Right lobe of liver (tissue), 6 donors: Measurements from ENCODE around the gene NCKAP5. TPM values are rescaled to one million over a fixed set of nuclear protein-coding genes. Genes with fewer than 3 reads are reported as not detected.
A peak's percentile ranks its signal among the peaks of the same experiment; 100 is the strongest.

Experiments
- ATAC-seq, 4 donors: fragments of 200-7000 bp; cut with Tn5 transposase; one replicate each; pipeline ENCODE4 v1.9.1; 2020; ENCODE audit warnings: mild to moderate bottlenecking in 4 of 4, moderate library complexity in 4 of 4
- DNase-seq, 3 donors: peaks; one replicate each; pipeline ENCODE4 v3.0.0-alpha.2; 2020
- H3K27ac ChIP-seq, 3 donors: fragments of 200-600 bp; one replicate each; pipeline ENCODE4 v1.8.0; 2022
- H3K27me3 ChIP-seq, 2 donors: fragments of 200-600 bp; one replicate each; pipeline ENCODE4 v1.8.0; 2022
- H3K36me3 ChIP-seq, 4 donors: fragments of 200-600 bp; sonication (generic) in 1 of 4; one replicate each; pipeline versions ENCODE4 v1.5.1 to v1.8.0; 2017 to 2022; ENCODE audit warnings: control low read depth in 1 of 4
- H3K4me1 ChIP-seq, 4 donors: fragments of 200-600 bp; sonication (generic) in 1 of 4; one replicate each; pipeline versions ENCODE4 v1.5.1 to v1.8.0; 2017 to 2022; ENCODE audit warnings: control low read depth in 1 of 4
- H3K4me3 ChIP-seq, 3 donors: fragments of 200-600 bp; one replicate each; pipeline ENCODE4 v1.8.0; 2022
- H3K9me3 ChIP-seq, 4 donors: fragments of 200-600 bp; sonication (generic) in 1 of 4; one replicate each; pipeline versions ENCODE4 v1.5.1 to v1.8.0; 2017 to 2022; ENCODE audit warnings: control low read depth in 1 of 4
- CTCF ChIP-seq, 4 donors: fragments of 200-600 bp in 3 of 4; fragments of 450-650 bp in 1 of 4; IDR thresholded peaks; one replicate each; pipeline versions ENCODE4 v1.5.1 to v1.8.0; 2016 to 2022; ENCODE audit warnings: antibody characterized with exemption in 4 of 4, mild to moderate bottlenecking in 2 of 4
- POLR2A ChIP-seq: fragments of 450-650 bp; IDR thresholded peaks from one replicate; pipeline ENCODE4 v1.6.1; 2017; ENCODE audit warnings: antibody characterized with exemption, mild to moderate bottlenecking
- WGBS: methylation state at CpG from one replicate; pipeline ENCODE4 v1.1.6; 2018; ENCODE audit warnings: low coverage, low lambda C conversion rate; ENCODE audit not compliant: insufficient coverage; ENCODE audit errors: missing lambda C conversion rate; 5-methylcytosine and 5-hydroxymethylcytosine counted together
- intact Hi-C, 2 donors: fragments of 100-400 bp; cut with DNase I; formaldehyde crosslinking; loops; one replicate each; pipeline versions ENCODE4 v1.11.2 to v1.14.1; 2022
- total RNA-seq, 6 experiments: library from RNA; depleted of rRNA in 2 of 6; stranded (reverse); fragments of >200 nt in 2 of 6; fragmentation: NEBNext Ultra II Directional in 3 of 6; extraction: Animal tissue kit (Norgen Biotek cat#: 25700) in 3 of 6; gene quantifications; one replicate each; pipeline versions ENCODE4 v1.1.0 to v1.2.4, GENCODE V29; 2016 to 2023
- donor health status: DM: no; HTN: yes; CAD: no.
- donor health status: DM: no; HTN: no; CAD: no.
- donor health status: DM: no; HTN: no; CAD: no.
- donor health status: DM: no; HTN: yes; CAD: no.
- donor health status: DM: no; HTN: yes; CAD: no.

Gene NCKAP5
- total RNA-seq, 6 experiments from 2014 or later: 3.6 to 11.7 (median 6.9) TPM

GRCh38 chr2:133596701-133597393, 28.6 kb upstream of the NCKAP5 start:
- ATAC-seq (no peak), DNase-seq (no peak)
- H3K4me3 ChIP-seq: no peak overlapping the region
- H3K27ac ChIP-seq: no peak overlapping the region
- intact Hi-C loops: no loop called here
- H3K4me1 ChIP-seq: peaks cover 0 to 19% (median 4%) of the 10 kb centered on the region in 4 donors
- H3K9me3 ChIP-seq: no peaks in the 10 kb centered on the region
- TF ChIP-seq POLR2A: no peak
- TF ChIP-seq CTCF (IDR thresholded peaks at IDR 0.05): no peak
- WGBS: no CpG with 5 or more reads among the region's 4 CpGs
- H3K27me3 ChIP-seq: no peaks in the 10 kb centered on the region
- H3K36me3 ChIP-seq: no peaks in the 10 kb centered on the region

GRCh38 chr2:133591164-133591563, 22.9 kb upstream of the NCKAP5 start:
- intact Hi-C loops: no loop called here
- DNase-seq: peak in 2 of 3 donors; percentile 62 to 69

GRCh38 chr2:133589456-133589855, 21.2 kb upstream of the NCKAP5 start:
- TF ChIP-seq CTCF (IDR thresholded peaks at IDR 0.05) (no peak), POLR2A (no peak)
- intact Hi-C loops: no loop called here

More at GRCh38 chr2:133591164-133591563, 22.9 kb upstream of the NCKAP5 start:
- no peak overlapping the region for H3K4me3 ChIP-seq
- no peak for TF ChIP-seq POLR2A
- no peaks in the 10 kb centered on the region for H3K36me3 ChIP-seq
- no peaks in the 10 kb centered on the region for H3K27me3 ChIP-seq
- peak; percentile 76 to 97 (median 89) for ATAC-seq
- H3K9me3 ChIP-seq: no peaks in the 10 kb centered on the region
- WGBS: 14% methylated on average over 4 of the region's 4 CpGs
- peaks cover 0 to 4% (median 0%) of the 10 kb centered on the region in 4 donors for H3K4me1 ChIP-seq
- no peak overlapping the region for H3K27ac ChIP-seq

GRCh38 chr2:133588144-133588543, 19.9 kb upstream of the NCKAP5 start:
- no peak for TF ChIP-seq CTCF (IDR thresholded peaks at IDR 0.05)
- TF ChIP-seq POLR2A: no peak
- 13% methylated on average over 1 of the region's 1 CpG for WGBS
- no peaks in the 10 kb centered on the region for H3K36me3 ChIP-seq
- DNase-seq (no peak), ATAC-seq (no peak)
- intact Hi-C loops: no loop called here
- H3K4me1 ChIP-seq: peaks cover 0 to 4% (median 0%) of the 10 kb centered on the region in 4 donors
- H3K27ac ChIP-seq: no peak overlapping the region
- no peaks in the 10 kb centered on the region for H3K9me3 ChIP-seq
- H3K4me3 ChIP-seq: no peak overlapping the region
- no peaks in the 10 kb centered on the region for H3K27me3 ChIP-seq

More at GRCh38 chr2:133589456-133589855, 21.2 kb upstream of the NCKAP5 start:
- Histone ChIP-seq H3K4me1 (peaks cover 0 to 4% (median 0%) of the 10 kb centered on the region in 4 donors), H3K9me3 (no peaks in the 10 kb centered on the region), H3K27ac (no peak overlapping the region), H3K36me3 (no peaks in the 10 kb centered on the region), H3K27me3 (no peaks in the 10 kb centered on the region), H3K4me3 (no peak overlapping the region)
- ATAC-seq: no peak
- DNase-seq: no peak
- WGBS: 48% methylated on average over 4 of the region's 4 CpGs

- Histone ChIP-seq H3K27me3 (no peaks in the 10 kb centered on the region), H3K4me1 (peaks cover 0 to 4% (median 0%) of the 10 kb centered on the region in 4 donors), H3K27ac (no peak overlapping the region), H3K9me3 (no peaks in the 10 kb centered on the region), H3K4me3 (no peak overlapping the region), H3K36me3 (no peaks in the 10 kb centered on the region)
- ATAC-seq: no peak
- TF ChIP-seq CTCF (IDR thresholded peaks at IDR 0.05): no peak
- TF ChIP-seq POLR2A: no peak
- intact Hi-C loops: no loop called here
- no peak for DNase-seq
- 71% methylated on average over 4 of the region's 6 CpGs for WGBS
Measured at GRCh38 chr2:133586978-133587377, 18.7 kb upstream of the NCKAP5 start.
